ENCODE data around the gene C21orf58.

The C21orf58 gene

GRCh38 chr21:46352913-46353312 lies 29.2 kb upstream of the C21orf58 start:
- no peak for DNase-seq (ENCODE audit: low read depth)

- DNase-seq (ENCODE audit: low read depth) = no peak
Observed at GRCh38 chr21:46352164-46352515, 28.5 kb upstream of the C21orf58 start.

DNA sequence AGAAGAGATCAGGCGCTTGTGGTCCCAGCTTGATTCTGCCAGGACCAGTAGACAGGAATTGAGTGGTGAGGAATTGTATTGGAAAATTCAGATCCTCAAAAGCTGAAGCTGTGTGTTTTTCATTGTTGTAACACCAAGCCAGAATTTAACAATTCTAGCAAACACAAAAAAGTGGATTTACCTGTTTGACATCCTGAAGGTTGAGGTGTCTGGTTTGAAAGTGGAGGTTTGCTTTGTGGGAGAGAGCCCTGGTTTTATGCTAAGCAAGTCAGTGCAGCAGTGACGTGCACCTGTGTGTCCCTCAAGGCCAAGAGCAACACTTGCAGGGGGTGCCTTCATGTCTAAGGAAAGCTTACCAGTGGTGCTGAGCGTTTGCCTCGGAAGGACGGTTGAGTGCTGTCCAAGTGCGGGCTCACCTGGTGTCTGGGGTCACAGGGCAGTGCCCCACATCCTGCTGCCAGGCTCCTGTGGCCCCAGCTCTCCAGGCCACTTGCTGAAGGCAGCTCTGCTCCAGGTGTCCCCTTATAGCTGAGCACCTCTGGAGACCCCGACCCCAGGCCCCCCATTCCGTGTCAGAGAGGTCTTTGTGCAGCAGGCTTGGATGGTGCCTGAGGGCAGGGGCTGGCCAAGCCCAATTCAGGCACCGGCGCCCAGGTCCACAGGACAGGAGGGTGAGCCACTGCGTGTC lies 27.9 kb upstream of the C21orf58 start:
- DNase-seq (ENCODE audit: low read depth) = no peak

- DNase-seq (ENCODE audit: low read depth) = no peak
Observed at GRCh38 chr21:46350981-46351380, 27.3 kb upstream of the C21orf58 start.

GRCh38 chr21:46350571-46350970 lies 26.9 kb upstream of the C21orf58 start:
- DNase-seq (ENCODE audit: low read depth) = no peak

- DNase-seq (ENCODE audit: low read depth) = no peak
Observed at GRCh38 chr21:46349134-46349760, 25.6 kb upstream of the C21orf58 start.

DNA sequence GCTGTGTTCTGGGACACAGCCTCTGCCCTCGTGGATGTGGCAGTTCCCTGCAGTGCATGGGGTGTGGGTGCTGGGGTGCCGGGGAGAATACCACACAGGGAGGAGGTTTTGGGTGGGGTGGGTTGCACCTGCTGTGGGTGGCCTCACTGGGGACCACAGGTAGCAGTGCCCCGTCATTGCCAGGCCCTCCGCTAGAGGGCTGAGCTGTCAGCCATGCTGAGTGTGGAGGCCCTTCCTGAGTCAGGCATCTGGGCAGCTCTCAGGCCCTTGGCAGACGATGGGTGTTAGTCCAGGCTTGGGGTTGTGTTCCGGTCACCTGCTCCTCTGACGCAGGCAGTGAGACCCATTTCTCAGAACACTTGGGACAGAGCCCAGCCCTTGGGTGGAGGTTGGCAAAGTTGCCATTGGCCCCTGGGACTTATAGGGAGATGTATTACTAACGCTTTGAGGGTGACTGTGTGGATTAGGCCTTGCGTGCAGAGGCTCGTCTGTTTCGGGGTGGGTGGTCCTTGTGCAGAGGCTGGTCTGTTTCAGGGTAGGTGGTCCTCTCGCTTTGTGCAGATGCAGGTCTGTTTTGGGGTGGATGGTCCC lies 24.2 kb upstream of the C21orf58 start:
- no peak for DNase-seq (ENCODE audit: low read depth)

DNA sequence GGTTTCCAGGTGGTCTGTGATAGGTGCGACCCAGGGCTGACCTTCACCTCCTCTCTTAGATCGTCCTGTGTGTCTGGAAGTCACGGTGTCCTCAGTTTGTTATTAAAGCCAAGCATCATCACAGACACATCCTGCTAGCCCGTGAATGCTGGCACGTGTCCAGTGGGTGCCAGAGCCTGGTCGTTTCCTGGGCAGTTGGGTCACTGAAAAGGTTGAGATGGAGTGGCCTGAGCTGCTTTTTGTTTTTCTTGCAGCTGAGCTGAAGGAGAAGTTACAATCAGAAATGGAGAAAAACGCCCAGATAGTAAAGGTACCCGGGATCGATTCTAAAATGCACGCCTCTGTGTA lies 23.5 kb upstream of the C21orf58 start:
- DNase-seq (ENCODE audit: low read depth) = no peak

- no peak for DNase-seq (ENCODE audit: low read depth)
Observed at GRCh38 chr21:46346296-46347202, 22.9 kb upstream of the C21orf58 start.

DNA sequence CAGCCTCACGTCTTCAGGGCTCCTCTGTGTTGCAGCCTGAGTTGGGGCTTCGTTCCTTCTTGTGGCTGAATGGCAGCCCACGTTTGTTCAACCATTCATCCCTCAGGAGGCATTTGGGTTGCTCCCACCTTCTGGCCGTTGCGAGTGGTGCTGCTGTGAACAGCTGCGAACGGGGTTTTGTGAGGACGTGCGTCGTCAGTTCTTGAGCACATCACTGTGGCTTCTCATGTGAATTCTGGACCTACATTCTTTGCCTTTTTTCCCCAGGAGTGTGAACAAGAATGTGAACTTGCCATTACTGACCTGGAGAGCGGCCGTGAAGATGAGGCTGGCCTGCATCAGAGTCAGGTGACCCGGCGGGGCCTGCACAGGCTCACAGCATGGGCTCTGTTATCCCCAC lies 22.2 kb upstream of the C21orf58 start:
- DNase-seq (ENCODE audit: low read depth) = no peak

DNA sequence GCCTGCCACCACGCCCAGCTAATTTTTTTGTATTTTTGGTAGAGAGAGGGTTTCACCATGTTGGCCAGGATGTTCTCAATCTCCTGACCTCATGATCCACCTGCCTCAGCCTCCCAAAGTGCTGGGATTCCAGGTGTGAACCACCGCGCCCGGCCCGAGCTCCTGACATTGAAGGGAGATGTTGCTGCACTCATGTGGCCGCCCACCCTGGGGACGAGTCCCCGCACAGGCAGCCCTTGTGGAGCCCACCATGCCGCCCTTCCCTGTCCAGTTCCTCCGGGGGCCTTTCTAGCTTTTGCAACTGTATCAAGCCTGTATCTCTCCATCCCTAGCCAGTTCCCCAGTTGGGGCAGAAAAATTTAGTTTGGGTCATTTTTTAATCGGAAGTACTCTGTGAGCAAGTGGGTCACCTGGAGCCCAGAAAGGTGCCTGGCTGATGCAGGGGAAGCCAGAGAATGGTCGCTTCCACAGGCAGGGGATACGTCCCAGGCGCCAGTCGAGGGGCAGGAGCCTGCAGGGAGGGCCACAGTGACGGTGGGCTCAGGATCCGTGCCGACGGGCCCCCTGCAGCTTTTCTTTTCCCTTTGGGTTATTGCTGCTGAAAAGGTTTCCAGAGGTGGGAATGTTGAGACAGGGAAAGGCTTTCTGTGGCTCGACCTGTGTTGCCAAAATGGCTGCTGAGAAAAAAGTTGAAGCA lies 20.7 kb upstream of the C21orf58 start:
- DNase-seq (ENCODE audit: low read depth) = no peak

DNA sequence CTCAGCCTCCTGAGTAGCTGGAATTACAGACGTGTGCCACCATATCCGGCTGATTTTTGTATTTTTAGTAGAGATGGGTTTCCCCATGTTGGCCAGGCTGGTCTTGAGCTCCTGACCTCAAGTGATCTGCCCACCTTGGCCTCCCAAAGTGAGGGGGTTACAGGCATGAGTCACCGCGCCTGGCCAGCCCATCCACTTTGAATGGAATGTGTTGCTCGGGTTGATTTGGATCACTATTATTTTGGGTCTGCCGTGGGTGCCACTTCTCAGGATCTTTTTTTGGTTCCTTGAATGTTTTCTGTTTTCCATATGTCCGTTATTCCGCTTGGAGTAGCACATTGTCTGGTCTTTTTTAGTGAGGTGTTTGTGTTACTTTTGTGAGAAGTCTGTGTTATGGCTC lies 17.3 kb upstream of the C21orf58 start:
- DNase-seq (ENCODE audit: low read depth) = no peak

GRCh38 chr21:46336603-46337002 lies 12.9 kb upstream of the C21orf58 start:
- no peak for DNase-seq (ENCODE audit: low read depth)

GRCh38 chr21:46334351-46335140 lies 10.9 kb upstream of the C21orf58 start:
- DNase-seq (ENCODE audit: low read depth) = no peak

- no peak for DNase-seq (ENCODE audit: low read depth)
Observed at GRCh38 chr21:46329796-46330195, 6.1 kb upstream of the C21orf58 start.

DNA sequence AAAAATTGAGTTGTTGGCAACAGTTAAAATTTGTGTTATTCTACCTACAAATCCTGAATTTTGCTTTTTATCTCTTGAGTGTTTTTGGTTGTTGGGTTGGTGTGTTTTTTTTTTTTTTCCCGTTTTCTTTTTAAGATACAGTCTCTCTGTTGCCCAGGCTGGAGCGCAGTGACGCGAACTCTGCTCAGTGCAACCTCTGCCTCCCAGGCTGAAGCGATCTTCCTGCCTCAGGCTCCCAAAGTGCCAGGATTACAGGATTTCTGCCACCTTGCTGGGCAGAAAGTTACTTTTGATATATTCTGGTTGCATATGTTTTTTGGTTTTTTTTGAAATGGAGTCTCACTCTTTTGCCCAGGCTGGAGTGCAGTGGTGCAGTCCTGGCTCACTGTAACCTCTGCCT lies 4.5 kb upstream of the C21orf58 start:
- no peak for DNase-seq (ENCODE audit: low read depth)

- DNase-seq (ENCODE audit: low read depth) = no peak
Observed at GRCh38 chr21:46327711-46328110, 4.0 kb upstream of the C21orf58 start.

GRCh38 chr21:46326110-46326703 lies 2.5 kb upstream of the C21orf58 start:
- no peak for DNase-seq (ENCODE audit: low read depth)

- DNase-seq (ENCODE audit: low read depth) = no peak
Observed at GRCh38 chr21:46325073-46325912, 1.6 kb upstream of the C21orf58 start.

Measured in stimulated activated CD8-positive, alpha-beta memory T cell treated with anti-CD3 and anti-CD28 coated beads, Interleukin-12 subunit alpha, Interleukin-12 subunit beta, amount 100 ng/mL, for 1 hour (primary cell).